ENCODE data around the gene MYBPC3.

Gene MYBPC3

GRCh38 chr11:47299078-47299477 is 53.4 kb downstream of the MYBPC3 start:
- no peak for TF ChIP-seq CTCF (IDR thresholded peaks at IDR 0.05; ENCODE audit: borderline replicate concordance, insufficient read depth, low read depth, low read length)
- no peak overlapping the region for H3K4me3 ChIP-seq (ENCODE audit: low read depth, low read length)

- TF ChIP-seq CTCF (IDR thresholded peaks at IDR 0.05; ENCODE audit: borderline replicate concordance, insufficient read depth, low read depth, low read length): no peak
- no peak overlapping the region for H3K4me3 ChIP-seq (ENCODE audit: low read depth, low read length)
Measured at GRCh38 chr11:47296045-47296444, 56.5 kb downstream of the MYBPC3 start.

- no peak overlapping the region for H3K4me3 ChIP-seq (ENCODE audit: low read depth, low read length)
- TF ChIP-seq CTCF (IDR thresholded peaks at IDR 0.05; ENCODE audit: borderline replicate concordance, insufficient read depth, low read depth, low read length): no peak
Measured at GRCh38 chr11:47295385-47295784, 57.1 kb downstream of the MYBPC3 start.

GRCh38 chr11:47289856-47290255 is 62.6 kb downstream of the MYBPC3 start:
- TF ChIP-seq CTCF (IDR thresholded peaks at IDR 0.05; ENCODE audit: borderline replicate concordance, insufficient read depth, low read depth, low read length): no peak
- no peak overlapping the region for H3K4me3 ChIP-seq (ENCODE audit: low read depth, low read length)

- H3K4me3 ChIP-seq (ENCODE audit: low read depth, low read length): no peak overlapping the region
- TF ChIP-seq CTCF (IDR thresholded peaks at IDR 0.05; ENCODE audit: borderline replicate concordance, insufficient read depth, low read depth, low read length): no peak
Measured at GRCh38 chr11:47288066-47288465, 64.4 kb downstream of the MYBPC3 start.

GRCh38 chr11:47285969-47286770 is 66.3 kb downstream of the MYBPC3 start:
- TF ChIP-seq CTCF (IDR thresholded peaks at IDR 0.05; ENCODE audit: borderline replicate concordance, insufficient read depth, low read depth, low read length): no peak
- no peak overlapping the region for H3K4me3 ChIP-seq (ENCODE audit: low read depth, low read length)

GRCh38 chr11:47284151-47284550 is 68.4 kb downstream of the MYBPC3 start:
- H3K4me3 ChIP-seq (ENCODE audit: low read depth, low read length): no peak overlapping the region
- TF ChIP-seq CTCF (IDR thresholded peaks at IDR 0.05; ENCODE audit: borderline replicate concordance, insufficient read depth, low read depth, low read length): no peak
